LNCaP clone FGC (cell line): ENCODE data around the gene JUNB.
A peak's percentile ranks its signal among the peaks of the same experiment; 100 is the strongest.

Experiments used
- DNase-seq: peaks from one replicate; pipeline ENCODE4 v3.0.0-alpha.2; 2011; ENCODE audit warnings: low read depth
- H3K4me3 ChIP-seq: 2 replicates; pipeline ENCODE4 v1.5.1; 2011; ENCODE audit warnings: mild to moderate bottlenecking, low read depth, low read length, control low read depth
- CTCF ChIP-seq: IDR thresholded peaks from 2 replicates; pipeline ENCODE4 v1.5.1; 2012; ENCODE audit warnings: mild to moderate bottlenecking; ENCODE audit not compliant: control insufficient read depth, insufficient read depth; ENCODE audit errors: extremely low read depth

The JUNB gene

GRCh38 chr19:12838182-12838885 is 47.0 kb downstream of the JUNB start, which contains the start of gene MAST1:
Gene MAST1 (plus strand): TSS chr19:12838515. CDS start chr19:12838573, 58 bp downstream.
- H3K4me3 ChIP-seq = peak within 1 kb of the TSS; percentile 65
- TF ChIP-seq CTCF = peak; percentile 89
- no peak for DNase-seq

- no peak for TF ChIP-seq CTCF
- peak overlapping the region; percentile 65 for H3K4me3 ChIP-seq
- no peak for DNase-seq
These were observed 47.8 kb downstream of the JUNB start for GRCh38 chr19:12838886-12839756.

GRCh38 chr19:12840091-12841079 is 49.1 kb downstream of the JUNB start:
- peak; percentile 52 for DNase-seq
- H3K4me3 ChIP-seq = no peak overlapping the region
- no peak for TF ChIP-seq CTCF

- no peak for DNase-seq
- H3K4me3 ChIP-seq = no peak overlapping the region
- no peak for TF ChIP-seq CTCF
These were observed 49.8 kb downstream of the JUNB start for GRCh38 chr19:12841094-12841493.

GRCh38 chr19:12842511-12842910 is 51.2 kb downstream of the JUNB start:
- H3K4me3 ChIP-seq = no peak overlapping the region
- DNase-seq = no peak
- no peak for TF ChIP-seq CTCF
